HepG2 (cell line): Measurements from ENCODE around the gene EML2. TPM values are rescaled to one million over a fixed set of nuclear protein-coding genes. Genes with fewer than 3 reads are reported as not detected.
A peak's percentile ranks its signal among the peaks of the same experiment; 100 is the strongest.

Experiments
- ASH2L ChIP-seq: fragments of 300-600, 200-600 bp; sonication (generic); IDR thresholded peaks from 2 replicates; pipeline ENCODE4 v1.7.0; 2017; ENCODE audit warnings: low read depth, mild to moderate bottlenecking, moderate library complexity, mixed read lengths, low read length; ENCODE audit not compliant: insufficient read length
- ATM ChIP-seq: fragments of 450-650 bp; IDR thresholded peaks from 2 replicates; pipeline ENCODE4 v1.7.1; 2017; ENCODE audit warnings: mild to moderate bottlenecking, borderline replicate concordance
- ATRX ChIP-seq: sonication (generic); formaldehyde crosslinking; IDR thresholded peaks from 2 replicates; pipeline ENCODE4 v1.4.0; 2020; ENCODE audit warnings: missing genetic modification reagents, borderline replicate concordance
- CENPBD1 ChIP-seq: sonication (generic); formaldehyde crosslinking; IDR thresholded peaks from 2 replicates; pipeline ENCODE4 v1.8.0; 2022; ENCODE audit warnings: missing genetic modification reagents, low read depth, mild to moderate bottlenecking, borderline replicate concordance
- CSRNP2 ChIP-seq: sonication (generic); formaldehyde crosslinking; conservative IDR thresholded peaks from 2 replicates; pipeline ENCODE4 v1.8.0; 2022; ENCODE audit warnings: low read depth, missing genetic modification reagents
- FLYWCH1 ChIP-seq: sonication (generic); formaldehyde crosslinking; IDR thresholded peaks from 2 replicates; pipeline ENCODE4 v1.8.1; 2023; ENCODE audit warnings: mild to moderate bottlenecking, missing genetic modification reagents
- FOXO1 ChIP-seq: sonication (generic); formaldehyde crosslinking; IDR thresholded peaks from 2 replicates; pipeline ENCODE4 v1.4.0; 2020; ENCODE audit warnings: missing genetic modification reagents
- HCFC1 ChIP-seq: fragments of 150-350 bp; IDR thresholded peaks from 2 replicates; pipeline ENCODE4 v1.6.1; 2014; ENCODE audit warnings: low read depth, low read length
- HIVEP1 ChIP-seq: sonication (generic); formaldehyde crosslinking; IDR thresholded peaks from 2 replicates; pipeline ENCODE4 v1.4.0; 2020; ENCODE audit warnings: mild to moderate bottlenecking, missing genetic modification reagents
- KLF11 ChIP-seq: IDR thresholded peaks from 2 replicates; pipeline ENCODE4 v1.6.1; 2016; ENCODE audit warnings: missing compliant biosample characterization
- LCORL ChIP-seq, 2 experiments: fragments of 450-650 bp in 1 of 2; sonication (generic) in 1 of 2; formaldehyde crosslinking in 1 of 2; IDR thresholded peaks; 2 replicates each; pipeline versions ENCODE4 v1.5.0 to v1.6.1; 2017 to 2020; ENCODE audit warnings: antibody characterized with exemption in 1 of 2, missing genetic modification reagents in 1 of 2
- MAX ChIP-seq: IDR thresholded peaks from 2 replicates; pipeline ENCODE4 v1.6.1; 2012; ENCODE audit warnings: inconsistent platforms
- MEIS1 ChIP-seq: sonication (generic); formaldehyde crosslinking; IDR thresholded peaks from 2 replicates; pipeline ENCODE4 v1.9.0; 2021; ENCODE audit warnings: mild to moderate bottlenecking, missing genetic modification reagents, moderate library complexity, borderline replicate concordance
- SNAPC5 ChIP-seq: sonication (generic); formaldehyde crosslinking; IDR thresholded peaks from 2 replicates; pipeline ENCODE4 v1.8.1; 2023; ENCODE audit warnings: mild to moderate bottlenecking, missing genetic modification reagents, borderline replicate concordance
- SRSF9 ChIP-seq: fragments of 200-400 bp; formaldehyde crosslinking; IDR thresholded peaks from 2 replicates; pipeline ENCODE4 v1.6.1; 2018; ENCODE audit warnings: borderline replicate concordance, mild to moderate bottlenecking, low read depth, low read length; ENCODE audit not compliant: insufficient read depth, poor library complexity, severe bottlenecking
- ZMYM3 ChIP-seq: sonication (generic); formaldehyde crosslinking; IDR thresholded peaks from 2 replicates; pipeline ENCODE4 v1.5.1; 2020; ENCODE audit warnings: mild to moderate bottlenecking, missing genetic modification reagents
- ZNF274 ChIP-seq: sonication (generic); formaldehyde crosslinking; IDR thresholded peaks from 2 replicates; pipeline ENCODE4 v1.5.1; 2020; ENCODE audit warnings: mild to moderate bottlenecking, missing genetic modification reagents
- ZNF33B ChIP-seq: sonication (generic); formaldehyde crosslinking; IDR thresholded peaks from 2 replicates; pipeline ENCODE4 v1.5.1; 2020; ENCODE audit warnings: mild to moderate bottlenecking, missing genetic modification reagents
- ZNF468 ChIP-seq: sonication (generic); formaldehyde crosslinking; IDR thresholded peaks from 2 replicates; pipeline ENCODE4 v1.8.0; 2022; ENCODE audit warnings: mild to moderate bottlenecking, moderate library complexity, missing genetic modification reagents
- ZNF543 ChIP-seq: sonication (generic); formaldehyde crosslinking; IDR thresholded peaks from 2 replicates; pipeline ENCODE4 v1.4.0; 2020; ENCODE audit warnings: mild to moderate bottlenecking, missing genetic modification reagents
- ZNF552 ChIP-seq: sonication (generic); formaldehyde crosslinking; IDR thresholded peaks from 2 replicates; pipeline ENCODE4 v1.9.0; 2022; ENCODE audit warnings: missing genetic modification reagents, mild to moderate bottlenecking, borderline replicate concordance
- ZNF556 ChIP-seq: sonication (generic); formaldehyde crosslinking; IDR thresholded peaks from 2 replicates; pipeline ENCODE4 v1.4.0; 2020; ENCODE audit warnings: mild to moderate bottlenecking, missing genetic modification reagents, borderline replicate concordance
- ZNF577 ChIP-seq: sonication (generic); formaldehyde crosslinking; IDR thresholded peaks from 2 replicates; pipeline ENCODE4 v1.4.0; 2020; ENCODE audit warnings: mild to moderate bottlenecking, low read depth, missing genetic modification reagents, borderline replicate concordance
- ZXDC ChIP-seq: sonication (generic); formaldehyde crosslinking; IDR thresholded peaks from 2 replicates; pipeline ENCODE4 v1.5.0; 2020; ENCODE audit warnings: mild to moderate bottlenecking, missing genetic modification reagents
- polyA plus RNA-seq, 8 experiments: library from polyadenylated mRNA; depleted of rRNA in 3 of 8; stranded (reverse) in 7 of 8; unstranded in 1 of 8; fragments of >200 nt; fragmentation: Illumina TruSeq in 4 of 8; extraction: Trizol in 4 of 8; gene quantifications; 2 replicates each; pipeline versions ENCODE4 v1.2.1 to v1.2.3, GENCODE V29; 2011 to 2016; ENCODE audit warnings: low read depth in 4 of 8, missing spikeins in 1 of 8, mixed read lengths in 1 of 8; ENCODE audit not compliant: insufficient read depth in 1 of 8
- total RNA-seq, 5 experiments: library from RNA; depleted of rRNA; stranded (reverse); fragments of >200 nt; fragmentation: Illumina TruSeq; extraction: Trizol; gene quantifications; 2 replicates each; pipeline ENCODE4 v1.2.3, GENCODE V29; 2016; ENCODE audit warnings: low read depth in 1 of 5

EML2 gene
- total and polyA plus RNA-seq, 2 of the 13 experiments (the other 11 are each of a cell fraction or from before 2014, with no cell fraction given), result 7.3 to 12.9 TPM

GRCh38 chr19:45657520-45658167 is 18.4 kb upstream of the EML2 start (continued):
- TF ChIP-seq ZXDC (CRISPR knock-in tag) (no peak), FOXO1 (no peak), ZNF552 (CRISPR knock-in tag) (no peak), KLF11 (CRISPR knock-in tag) (no peak), ZNF556 (CRISPR knock-in tag) (no peak), CENPBD1 (no peak), HCFC1 (no peak), ZNF274 (CRISPR knock-in tag) (no peak), FLYWCH1 (no peak), ZNF468 (no peak), CSRNP2 (CRISPR knock-in tag) (no peak), MAX (0 out of 2 replicates have a peak, but pooled peaks have one; percentile 23), ZNF33B (CRISPR knock-in tag) (no peak), SRSF9 (no peak), MEIS1 (CRISPR knock-in tag) (no peak), ZMYM3 (CRISPR knock-in tag) (0 out of 2 replicates have a peak, but pooled peaks have one; percentile 39), ATRX (CRISPR knock-in tag) (no peak), ZNF543 (CRISPR knock-in tag) (no peak), ZNF577 (CRISPR knock-in tag) (no peak), LCORL (IDR thresholded peaks at IDR 0.05) (no peak), LCORL (CRISPR knock-in tag; IDR thresholded peaks at IDR 0.05) (peak; percentile 56; the same call in 1 of the 2 replicates), ASH2L (no peak), SNAPC5 (CRISPR knock-in tag) (no peak), ATM (no peak), HIVEP1 (CRISPR knock-in tag) (no peak)
